ENCODE measurements around the gene COPS2. TPM values are rescaled to one million over a fixed set of nuclear protein-coding genes. Genes with fewer than 3 reads are reported as not detected.

Gene COPS2
- total RNA-seq, 1 donor from 2014 or later: 77.0 TPM

DNA sequence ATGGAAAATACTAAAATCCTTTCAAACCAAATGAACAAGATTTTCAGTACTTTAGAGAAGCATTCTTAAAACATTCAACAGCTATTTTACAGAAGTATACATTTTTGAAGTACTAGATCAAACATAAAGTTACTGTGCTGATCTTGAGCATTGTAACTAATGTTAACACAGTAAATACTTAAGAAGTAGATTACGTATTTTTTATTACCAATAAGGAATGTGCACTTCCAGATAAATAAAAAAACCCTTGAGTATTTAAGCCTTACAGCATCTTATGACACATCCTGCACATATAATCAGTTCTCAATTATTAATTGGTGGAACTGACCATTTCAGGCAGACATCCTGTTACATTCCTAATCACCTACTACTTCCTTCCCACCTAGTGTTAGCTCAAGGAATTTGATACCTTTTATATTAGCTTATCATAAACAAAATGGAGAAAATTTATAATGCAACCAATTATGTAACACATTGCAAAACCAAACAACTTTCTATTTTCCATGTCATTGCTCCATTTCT, 32.8 kb downstream of the COPS2 start:
- no peak for ATAC-seq
- no peak for DNase-seq (ENCODE audit: missing footprints)
- intact Hi-C loops (cut with DNase I): loop anchor here (5.0 kb wide), 1 partner anchor 75 kb away; the partner anchor contains the start of gene SECISBP2L

- no peak for DNase-seq (ENCODE audit: missing footprints)
- ATAC-seq: no peak
- intact Hi-C loops (cut with DNase I): loop anchor here (5.0 kb wide), 1 partner anchor 75 kb away; the partner anchor contains the start of gene SECISBP2L
Observed at GRCh38 chr15:49121901-49122300, 33.5 kb downstream of the COPS2 start.

- intact Hi-C loops (cut with DNase I): loop anchor here (5.0 kb wide), 1 partner anchor 74 kb away; the partner anchor contains the start of gene SECISBP2L
- DNase-seq (ENCODE audit: missing footprints): no peak
- no peak for ATAC-seq
Observed at GRCh38 chr15:49120832-49121231, 34.6 kb downstream of the COPS2 start.

GRCh38 chr15:49116108-49116857, 39.1 kb downstream of the COPS2 start:
- intact Hi-C loops (cut with DNase I): no loop called here
- ATAC-seq (no peak), DNase-seq (ENCODE audit: missing footprints) (no peak)

- DNase-seq (ENCODE audit: missing footprints) (no peak), ATAC-seq (no peak)
- intact Hi-C loops (cut with DNase I): no loop called here
Observed at GRCh38 chr15:49115062-49115461, 40.3 kb downstream of the COPS2 start.

DNA sequence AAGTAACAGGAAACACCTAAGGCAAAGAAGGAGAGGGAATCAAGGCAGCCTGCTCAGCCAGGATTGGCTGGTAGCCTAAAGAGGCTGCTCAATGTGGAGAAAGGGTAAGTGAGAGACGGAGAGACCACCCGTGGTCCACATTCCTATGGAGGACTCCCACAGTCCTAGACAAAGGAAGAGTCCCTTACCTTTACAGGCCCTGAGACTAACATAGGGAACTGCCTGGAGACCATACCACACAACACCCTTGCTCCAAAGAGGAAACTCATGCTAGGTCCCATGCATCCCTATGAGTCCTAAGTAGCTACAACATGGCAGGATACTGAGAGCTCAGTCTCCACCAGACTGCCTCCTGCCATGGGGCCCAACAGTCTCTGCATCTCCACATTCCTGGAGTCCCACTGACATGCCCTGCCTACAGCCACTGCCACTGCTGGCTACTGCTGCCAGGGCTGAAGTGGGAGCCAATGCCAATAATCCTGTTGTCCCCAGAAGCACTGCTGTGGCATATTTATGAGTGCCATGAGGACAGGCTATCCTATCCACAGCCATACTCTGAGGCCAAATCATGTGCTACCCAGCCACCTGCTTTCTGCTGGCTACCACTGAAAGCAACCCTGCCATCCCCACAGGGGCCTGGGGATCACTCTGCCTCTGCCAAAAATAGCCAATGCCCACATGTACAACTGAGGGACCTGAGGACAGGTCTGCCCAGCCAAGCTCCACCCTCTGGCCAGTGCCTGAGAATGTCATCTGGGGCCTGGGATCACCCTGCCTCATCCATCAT, 45.0 kb downstream of the COPS2 start:
- ATAC-seq (peak; percentile 10), DNase-seq (ENCODE audit: missing footprints) (no peak)
- intact Hi-C loops (cut with DNase I): no loop called here

- no peak for DNase-seq (ENCODE audit: missing footprints)
- intact Hi-C loops (cut with DNase I): no loop called here
- ATAC-seq: no peak
Observed at GRCh38 chr15:49103002-49103401, 52.4 kb downstream of the COPS2 start.

GRCh38 chr15:49101536-49101935, 53.9 kb downstream of the COPS2 start:
- ATAC-seq: no peak
- intact Hi-C loops (cut with DNase I): no loop called here
- DNase-seq (ENCODE audit: missing footprints): no peak

GRCh38 chr15:49096090-49096750, 59.2 kb downstream of the COPS2 start:
- intact Hi-C loops (cut with DNase I): no loop called here
- ATAC-seq (peak; percentile 78), DNase-seq (ENCODE audit: missing footprints) (no peak)

DNA sequence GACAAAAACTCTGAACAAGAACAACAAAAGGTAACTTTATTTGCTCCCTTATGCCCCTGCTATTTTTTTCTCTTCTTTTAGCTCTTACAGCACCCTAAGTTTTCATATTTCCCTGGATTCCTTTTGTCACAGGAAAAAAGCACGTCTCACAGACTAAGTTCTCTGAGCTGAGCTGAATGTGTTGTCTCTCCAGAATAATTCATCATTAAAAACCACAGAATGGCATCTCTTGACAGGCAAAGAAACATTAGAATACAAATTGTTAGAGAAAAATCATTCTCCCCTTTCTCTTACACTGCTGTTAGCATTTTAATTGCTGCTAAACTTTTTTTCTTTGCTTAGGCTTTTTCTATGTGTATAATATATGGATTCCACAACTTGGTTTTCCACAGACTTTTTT, 60.5 kb downstream of the COPS2 start:
- ATAC-seq (no peak), DNase-seq (ENCODE audit: missing footprints) (no peak)
- intact Hi-C loops (cut with DNase I): no loop called here

- intact Hi-C loops (cut with DNase I): no loop called here
- ATAC-seq: no peak
- DNase-seq (ENCODE audit: missing footprints): no peak
Observed at GRCh38 chr15:49093252-49094105, 61.9 kb downstream of the COPS2 start.

DNA sequence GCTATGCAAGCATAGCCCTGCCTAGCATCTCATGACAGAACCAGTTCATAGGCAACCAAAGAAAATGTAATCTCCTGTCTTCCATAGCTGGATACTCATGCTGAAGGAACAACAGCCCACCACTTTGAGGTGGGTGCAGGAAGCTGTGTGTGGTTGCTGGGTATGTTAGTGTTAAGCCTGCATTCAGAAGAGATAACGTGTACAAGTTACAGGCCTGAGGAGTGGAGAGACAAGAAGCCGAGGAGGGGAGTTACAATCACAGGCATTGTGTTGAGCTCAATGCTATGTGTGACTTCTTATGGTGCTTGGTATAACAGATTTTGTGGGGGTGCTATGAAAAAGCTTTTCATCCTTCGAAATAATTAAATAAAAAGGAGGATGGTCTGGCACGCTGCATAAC, 66.4 kb downstream of the COPS2 start:
- ATAC-seq: no peak
- DNase-seq (ENCODE audit: missing footprints): no peak
- intact Hi-C loops (cut with DNase I): no loop called here

GRCh38 chr15:49085696-49086459, 69.5 kb downstream of the COPS2 start:
- ATAC-seq (no peak), DNase-seq (ENCODE audit: missing footprints) (no peak)
- intact Hi-C loops (cut with DNase I): no loop called here

GRCh38 chr15:49084285-49084570, 71.2 kb downstream of the COPS2 start:
- no peak for ATAC-seq
- DNase-seq (ENCODE audit: missing footprints): no peak
- intact Hi-C loops (cut with DNase I): no loop called here

DNA sequence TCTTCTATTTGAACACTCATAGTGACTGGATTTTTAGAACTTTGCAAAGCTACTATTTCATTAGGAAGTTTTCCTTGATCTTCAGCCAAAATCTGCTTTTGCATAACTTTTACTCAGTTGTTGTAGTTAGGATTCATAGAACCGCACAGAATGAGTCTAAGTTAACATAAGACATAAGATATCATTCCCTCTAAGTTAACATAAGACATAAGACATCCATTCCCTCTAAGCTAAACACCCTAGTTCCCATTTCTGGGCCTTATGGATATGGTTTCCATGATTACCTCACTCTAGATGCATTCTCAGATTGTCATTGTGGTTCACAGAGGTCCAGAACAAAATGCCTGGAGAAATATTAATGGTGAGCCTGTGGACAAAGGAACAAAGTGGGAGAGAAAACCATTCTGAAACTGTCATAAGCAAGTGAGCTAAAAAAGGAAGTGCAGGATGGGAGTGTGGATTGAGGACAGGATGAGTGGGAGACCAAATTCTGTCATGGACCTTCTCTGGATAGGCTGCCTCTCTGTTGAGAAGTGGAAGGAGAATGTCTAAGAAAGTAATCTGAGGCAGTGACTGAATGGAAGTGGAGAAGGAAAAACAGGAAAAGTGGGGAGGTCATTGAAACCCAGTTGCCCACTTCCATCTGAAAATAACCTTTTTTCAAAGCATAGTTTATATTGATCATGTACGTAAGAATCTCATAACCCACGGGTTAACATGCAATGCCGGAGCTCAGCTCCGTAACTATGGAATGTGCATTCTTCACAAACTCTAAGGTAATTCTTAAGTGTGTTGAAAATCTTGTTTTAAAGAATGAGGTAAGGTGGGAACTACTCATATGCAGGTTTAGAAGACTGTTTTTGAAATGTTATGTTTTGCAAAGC, 71.8 kb downstream of the COPS2 start:
- ATAC-seq (no peak), DNase-seq (ENCODE audit: missing footprints) (no peak)
- intact Hi-C loops (cut with DNase I): no loop called here

- DNase-seq (ENCODE audit: missing footprints) (no peak), ATAC-seq (no peak)
- intact Hi-C loops (cut with DNase I): no loop called here
Observed at GRCh38 chr15:49082960-49083359, 72.4 kb downstream of the COPS2 start.

All from Right ventricle myocardium inferior (tissue), 1 donor.